Loucy (cell line): ENCODE data around the gene KRT1.

Experiments
- EZH2phosphoT487 ChIP-seq: fragments of 200-600 bp; IDR thresholded peaks from 2 replicates; pipeline ENCODE4 v1.6.1; 2018; ENCODE audit warnings: antibody characterized with exemption, mild to moderate bottlenecking, moderate library complexity, borderline replicate concordance
- TF ChIP-seq, protein P1 (sequence below): fragments of 200-600 bp; sonication (generic); conservative IDR thresholded peaks from 2 replicates; pipeline ENCODE4 v1.5.1; 2014; ENCODE audit warnings: mild to moderate bottlenecking, antibody characterized with exemption, low read length

DNA sequence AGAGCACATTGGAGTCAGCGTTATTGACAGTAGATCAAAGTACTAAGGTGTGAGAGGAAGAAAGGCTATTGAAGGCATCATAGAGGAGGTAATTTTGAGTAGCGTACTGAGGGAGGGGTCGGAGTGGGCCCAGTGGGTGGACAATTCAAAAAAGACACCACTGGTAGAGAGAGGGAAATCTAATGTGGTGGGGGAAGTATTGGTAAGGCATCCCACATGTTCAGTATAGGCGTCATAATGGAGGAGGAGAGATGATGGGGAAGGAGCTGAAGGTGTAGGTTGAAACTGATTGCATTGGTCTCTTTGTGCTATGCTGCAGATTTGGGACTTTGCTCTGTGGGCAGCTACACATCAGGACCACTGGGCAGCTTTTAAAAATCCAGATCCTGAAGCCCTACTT lies 46.8 kb upstream of the KRT1 start:
- TF ChIP-seq, protein P1, sequence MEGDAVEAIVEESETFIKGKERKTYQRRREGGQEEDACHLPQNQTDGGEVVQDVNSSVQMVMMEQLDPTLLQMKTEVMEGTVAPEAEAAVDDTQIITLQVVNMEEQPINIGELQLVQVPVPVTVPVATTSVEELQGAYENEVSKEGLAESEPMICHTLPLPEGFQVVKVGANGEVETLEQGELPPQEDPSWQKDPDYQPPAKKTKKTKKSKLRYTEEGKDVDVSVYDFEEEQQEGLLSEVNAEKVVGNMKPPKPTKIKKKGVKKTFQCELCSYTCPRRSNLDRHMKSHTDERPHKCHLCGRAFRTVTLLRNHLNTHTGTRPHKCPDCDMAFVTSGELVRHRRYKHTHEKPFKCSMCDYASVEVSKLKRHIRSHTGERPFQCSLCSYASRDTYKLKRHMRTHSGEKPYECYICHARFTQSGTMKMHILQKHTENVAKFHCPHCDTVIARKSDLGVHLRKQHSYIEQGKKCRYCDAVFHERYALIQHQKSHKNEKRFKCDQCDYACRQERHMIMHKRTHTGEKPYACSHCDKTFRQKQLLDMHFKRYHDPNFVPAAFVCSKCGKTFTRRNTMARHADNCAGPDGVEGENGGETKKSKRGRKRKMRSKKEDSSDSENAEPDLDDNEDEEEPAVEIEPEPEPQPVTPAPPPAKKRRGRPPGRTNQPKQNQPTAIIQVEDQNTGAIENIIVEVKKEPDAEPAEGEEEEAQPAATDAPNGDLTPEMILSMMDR: no peak
- no peak for TF ChIP-seq EZH2phosphoT487
